ENCODE data around the gene STAB2.

The STAB2 gene

DNA sequence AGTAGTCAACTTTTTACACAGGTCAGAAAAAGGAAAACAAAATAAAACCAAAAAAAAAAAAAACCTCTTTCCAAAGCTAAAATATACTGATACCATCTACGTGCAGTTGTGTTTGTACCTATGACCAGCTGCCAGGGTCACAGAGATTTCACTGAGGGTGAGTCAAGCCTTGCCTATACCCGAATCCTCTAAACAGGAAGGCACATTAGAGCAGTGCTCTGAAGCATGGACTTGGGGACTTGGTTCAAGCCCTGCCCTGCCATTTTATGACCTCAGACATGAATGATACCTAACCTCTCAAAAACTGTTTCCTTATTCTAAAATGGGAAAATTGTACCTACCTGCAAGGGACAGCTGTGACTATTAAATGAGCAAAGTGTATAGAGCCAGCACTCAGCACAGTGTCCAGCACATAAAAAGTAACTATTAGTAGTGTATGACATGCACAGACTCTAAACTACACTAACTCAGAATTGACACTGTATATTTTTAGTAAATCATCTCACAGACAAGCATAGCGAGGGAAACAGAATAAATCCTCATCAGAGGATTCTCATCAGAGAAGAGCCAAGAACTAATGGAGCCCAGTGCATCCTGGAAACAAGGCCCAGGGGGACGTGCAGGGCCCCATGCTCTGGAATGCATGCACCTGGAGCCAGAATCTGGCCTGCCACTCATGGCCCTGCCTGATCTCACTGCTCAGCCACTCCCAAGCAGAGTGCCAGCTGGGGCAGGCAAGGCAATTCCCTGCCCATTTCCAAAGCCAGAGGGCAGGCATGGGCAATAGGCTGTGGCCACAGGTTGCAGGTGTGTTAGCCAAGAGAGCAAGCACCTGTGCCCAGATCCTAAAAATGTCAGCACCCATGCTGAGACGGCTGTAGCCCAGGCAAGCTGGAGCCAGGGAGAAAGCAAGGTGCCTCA, 196.9 kb downstream of the STAB2 start:
- no peak for DNase-seq (ENCODE audit: low read depth in 2 of 2)

DNA sequence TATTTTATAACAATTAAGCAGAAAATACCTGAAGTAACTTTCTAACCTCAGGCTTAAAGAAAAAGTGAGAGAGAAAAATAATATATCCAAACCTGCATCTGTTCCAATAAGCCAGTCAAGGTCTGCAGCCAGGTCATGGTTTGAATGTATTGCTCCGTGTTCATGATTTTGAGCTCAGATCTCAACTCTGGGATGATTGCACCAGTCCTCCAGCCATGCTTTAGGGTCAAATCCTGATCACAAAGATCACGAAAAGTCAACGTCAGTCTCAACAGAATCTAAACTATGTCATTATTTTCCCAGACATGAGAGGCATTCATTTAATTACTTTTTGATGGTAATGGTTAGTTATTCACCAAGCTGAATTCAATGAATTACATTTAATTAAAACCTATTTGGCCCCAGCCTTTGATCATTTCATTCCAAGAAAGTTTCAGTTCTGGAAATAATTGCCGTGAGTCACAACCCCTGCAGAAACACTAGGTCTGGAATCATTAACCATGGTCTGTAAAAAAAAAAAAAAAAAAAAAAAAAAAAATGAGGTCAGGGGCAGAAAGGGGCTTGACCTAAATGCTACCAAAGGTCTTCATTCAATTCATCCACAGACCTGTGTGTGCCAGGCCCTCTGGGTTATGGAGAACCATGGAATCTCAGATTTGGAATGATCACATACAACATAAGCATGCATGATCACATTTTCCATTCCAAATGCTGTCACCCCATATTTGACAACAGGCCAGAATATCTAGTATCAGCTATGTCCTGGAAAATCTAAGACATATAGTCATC, 198.4 kb downstream of the STAB2 start:
- no peak for DNase-seq (ENCODE audit: low read depth in 2 of 2)

DNA sequence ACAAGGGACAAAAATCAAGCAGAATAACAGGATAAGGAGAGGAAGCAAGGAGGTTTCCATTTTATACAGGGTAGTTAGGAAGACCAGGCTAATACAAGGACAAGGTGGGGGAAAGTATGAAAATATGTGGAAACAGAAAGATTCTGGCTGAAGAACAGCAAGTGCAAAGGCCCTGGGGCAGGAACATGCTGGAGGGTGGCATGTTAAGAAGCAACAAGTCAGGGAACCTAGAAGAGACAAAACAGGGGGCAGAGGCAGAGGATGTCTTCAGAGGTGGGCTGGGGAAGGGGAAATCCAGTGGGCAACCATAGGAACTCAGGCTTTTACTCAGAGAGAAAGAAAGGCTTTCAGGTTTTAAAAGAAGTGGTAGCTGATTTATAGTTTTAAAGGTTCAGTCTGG, 199.1 kb downstream of the STAB2 start:
- no peak for DNase-seq (ENCODE audit: low read depth in 2 of 2)

DNA sequence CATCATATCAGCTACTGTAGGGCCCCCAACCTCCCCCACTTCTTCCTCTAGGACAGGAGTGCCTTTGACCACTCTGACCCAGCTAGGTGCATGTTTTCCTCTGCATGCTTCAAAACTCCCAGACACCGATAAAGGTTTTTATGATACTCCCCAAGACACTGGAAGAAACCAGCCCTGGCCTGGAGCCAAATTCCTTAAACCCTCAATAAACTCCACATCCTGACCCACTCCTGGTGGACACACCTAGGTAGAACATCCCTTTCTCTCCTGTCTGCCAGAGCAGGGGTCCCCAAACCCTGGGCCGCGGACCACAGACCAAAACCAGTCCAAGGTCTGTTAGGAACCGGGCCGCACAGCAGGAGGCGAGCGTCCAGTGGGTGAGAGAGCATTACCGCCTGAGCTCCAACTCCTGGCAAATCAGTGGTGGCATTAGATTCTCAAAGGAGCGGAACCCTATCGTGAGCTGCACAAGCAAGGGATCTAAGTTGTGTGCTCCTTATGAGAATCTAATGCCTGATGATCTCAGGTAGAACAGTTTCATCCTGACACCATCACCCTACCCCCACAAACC, 204.4 kb downstream of the STAB2 start:
- no peak for DNase-seq (ENCODE audit: low read depth in 2 of 2)

DNA sequence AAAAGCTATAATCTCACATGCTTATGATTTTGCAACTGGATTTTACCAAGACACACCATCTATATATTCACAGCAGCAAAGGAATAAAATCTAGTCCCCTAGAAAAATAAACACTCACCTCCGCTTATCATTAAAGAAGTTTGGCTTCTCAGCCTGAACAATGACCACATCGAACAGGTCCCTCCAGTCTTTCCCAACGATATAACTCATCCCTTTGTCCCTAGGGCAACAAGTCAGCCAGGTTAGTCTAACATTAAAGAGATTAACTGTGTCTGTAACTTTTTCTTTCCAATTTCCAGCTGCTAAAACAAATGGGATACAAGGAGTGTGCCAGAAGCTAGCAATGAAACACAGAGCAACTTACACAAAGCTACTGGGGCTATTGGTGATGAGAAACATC, 206.0 kb downstream of the STAB2 start:
- no peak for DNase-seq (ENCODE audit: low read depth in 2 of 2)

DNA sequence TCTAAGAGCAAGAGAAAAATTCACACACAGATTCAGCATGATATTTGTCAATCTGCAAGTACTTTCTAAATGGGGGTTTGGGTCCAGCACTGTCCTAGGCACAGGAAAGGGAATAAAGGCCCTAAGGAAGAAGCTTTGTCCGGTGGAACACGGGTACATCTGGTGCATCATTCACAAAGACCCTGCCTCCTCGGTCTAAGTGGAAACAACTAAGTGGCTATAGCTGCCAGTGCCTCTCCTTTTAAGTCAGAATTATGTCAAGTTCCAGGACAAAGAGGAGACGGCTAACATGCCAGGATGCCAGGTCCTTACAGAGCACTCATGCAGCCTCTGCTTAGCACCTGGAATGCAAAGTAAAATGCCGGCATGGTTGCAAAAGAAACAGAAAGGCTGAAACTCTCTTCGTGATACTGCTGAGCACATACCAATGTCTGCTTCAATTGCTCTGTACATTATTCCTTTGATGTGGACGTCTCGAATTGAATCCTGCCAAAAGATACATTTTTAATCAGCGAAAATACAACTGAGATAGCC, 206.5 kb downstream of the STAB2 start:
- DNase-seq (ENCODE audit: low read depth in 2 of 2), result no peak

DNA sequence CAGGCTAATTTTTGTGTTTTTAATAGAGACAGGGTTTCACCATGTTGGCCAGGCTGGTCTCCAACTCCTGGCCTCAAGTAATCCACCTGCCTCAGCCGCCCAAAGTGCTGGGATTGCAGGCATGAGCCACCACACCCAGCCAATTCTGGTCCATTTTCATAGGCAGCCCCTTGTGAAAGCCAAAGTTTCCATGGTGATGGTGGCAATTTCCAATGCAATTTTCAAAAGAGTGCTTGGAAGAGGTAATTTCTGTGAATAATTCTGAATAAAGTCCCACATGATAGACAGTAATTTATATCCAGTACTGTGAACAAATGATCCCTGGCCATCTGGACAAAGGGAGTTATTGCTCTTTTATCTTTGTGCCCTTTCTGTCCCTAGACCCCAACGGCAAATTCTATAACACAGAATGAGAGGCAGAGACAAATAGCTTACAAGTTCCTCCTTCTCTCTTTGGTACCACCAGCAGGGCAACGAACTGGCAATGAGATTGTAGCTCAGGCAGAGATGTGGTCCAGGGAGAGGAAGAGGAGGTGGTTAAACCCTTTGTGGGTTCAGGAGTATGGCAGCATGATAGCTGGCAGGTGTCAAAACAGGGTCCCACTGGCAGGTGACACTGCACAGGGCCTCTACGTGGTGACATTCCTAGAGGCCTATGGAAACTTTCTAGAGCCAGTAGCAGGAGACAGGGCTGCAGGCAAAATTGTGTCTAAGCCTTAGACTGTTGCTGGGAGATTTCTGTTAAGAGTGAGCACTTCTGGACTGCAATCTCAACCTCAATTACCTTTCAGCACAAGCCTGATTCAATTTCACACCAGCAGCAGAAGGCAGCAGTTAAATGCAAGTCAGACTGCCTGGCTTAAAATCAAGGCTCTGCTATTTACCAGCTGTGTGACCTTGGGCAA, 207.5 kb downstream of the STAB2 start:
- DNase-seq (ENCODE audit: low read depth in 2 of 2), result no peak

DNA sequence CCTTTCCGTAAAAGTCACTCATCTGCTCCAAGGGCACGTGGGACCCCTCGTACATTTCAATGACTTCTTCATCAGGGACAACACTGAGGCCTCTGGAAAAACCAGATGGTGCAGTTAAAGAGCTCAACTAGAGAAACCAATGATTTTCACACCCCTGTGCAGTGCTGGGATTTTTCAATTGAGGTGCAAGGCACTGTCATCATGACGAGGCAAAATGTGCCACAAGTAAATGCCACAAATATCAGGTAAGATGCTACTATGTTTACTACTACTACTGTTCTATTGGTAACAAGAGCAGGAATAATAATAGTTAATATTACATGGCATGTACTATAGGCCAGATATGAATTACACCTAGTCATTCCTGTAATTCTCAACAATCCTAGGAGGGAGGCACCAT, 211.5 kb downstream of the STAB2 start:
- no peak for DNase-seq (ENCODE audit: low read depth in 2 of 2)

DNA sequence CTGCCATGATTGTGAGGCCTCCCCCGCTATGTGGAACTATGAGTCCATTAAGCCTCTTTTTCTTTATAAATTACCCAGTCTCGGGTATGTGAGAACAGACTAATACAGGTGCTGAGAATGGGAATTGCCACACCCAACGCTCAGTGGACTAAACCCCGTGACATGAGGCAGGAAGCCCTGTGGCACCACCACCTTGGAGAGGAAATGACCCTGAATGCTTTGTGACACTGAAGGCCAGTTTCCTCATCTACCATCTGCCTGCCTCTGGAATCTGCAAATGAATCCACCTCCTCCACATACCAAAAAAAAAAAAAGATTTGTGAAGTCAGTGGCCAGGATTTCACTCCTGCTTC, 212.4 kb downstream of the STAB2 start:
- no peak for DNase-seq (ENCODE audit: low read depth in 2 of 2)

DNA sequence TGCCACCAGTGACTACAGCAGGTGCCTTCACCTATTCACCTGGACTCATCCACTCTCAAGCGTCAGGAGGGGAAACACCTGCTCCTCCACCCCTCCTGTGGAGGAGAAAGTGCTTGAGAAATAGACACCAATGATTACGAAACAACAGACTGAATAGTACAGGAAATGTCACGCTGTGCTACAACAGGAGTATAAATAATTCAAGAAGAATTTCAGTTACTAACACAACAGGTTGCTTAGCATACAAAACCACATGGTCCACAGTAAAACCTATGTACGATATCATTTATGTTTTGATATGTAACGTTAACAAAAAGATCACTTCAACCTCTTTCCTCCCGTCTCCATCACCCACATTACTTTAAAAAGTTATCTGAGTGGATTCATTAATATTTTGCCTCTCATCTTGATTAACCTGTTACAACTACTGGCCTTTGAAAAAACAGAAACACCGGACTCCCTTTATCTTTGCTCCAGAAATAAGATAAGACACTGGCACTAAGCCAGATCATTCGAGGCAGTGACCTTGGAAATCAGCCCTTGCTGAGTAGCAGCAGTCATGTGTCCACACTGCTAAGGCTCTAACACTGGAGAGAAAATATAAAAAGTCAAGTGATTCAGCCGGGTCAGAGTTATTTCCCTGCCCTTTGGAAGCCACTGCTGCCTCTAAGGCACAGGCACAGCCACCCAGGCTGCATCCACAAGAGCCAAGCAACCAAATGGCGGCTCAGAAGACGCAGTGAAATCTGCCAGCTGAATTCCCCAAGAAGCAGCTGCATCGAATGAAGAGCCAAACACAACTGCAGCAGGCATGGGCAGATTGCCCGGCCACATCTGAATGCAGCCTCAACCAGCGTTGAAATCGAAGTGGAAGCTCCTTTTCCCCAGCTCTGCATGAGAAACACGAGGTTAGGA, 213.0 kb downstream of the STAB2 start:
- DNase-seq (ENCODE audit: low read depth in 2 of 2), result no peak

DNA sequence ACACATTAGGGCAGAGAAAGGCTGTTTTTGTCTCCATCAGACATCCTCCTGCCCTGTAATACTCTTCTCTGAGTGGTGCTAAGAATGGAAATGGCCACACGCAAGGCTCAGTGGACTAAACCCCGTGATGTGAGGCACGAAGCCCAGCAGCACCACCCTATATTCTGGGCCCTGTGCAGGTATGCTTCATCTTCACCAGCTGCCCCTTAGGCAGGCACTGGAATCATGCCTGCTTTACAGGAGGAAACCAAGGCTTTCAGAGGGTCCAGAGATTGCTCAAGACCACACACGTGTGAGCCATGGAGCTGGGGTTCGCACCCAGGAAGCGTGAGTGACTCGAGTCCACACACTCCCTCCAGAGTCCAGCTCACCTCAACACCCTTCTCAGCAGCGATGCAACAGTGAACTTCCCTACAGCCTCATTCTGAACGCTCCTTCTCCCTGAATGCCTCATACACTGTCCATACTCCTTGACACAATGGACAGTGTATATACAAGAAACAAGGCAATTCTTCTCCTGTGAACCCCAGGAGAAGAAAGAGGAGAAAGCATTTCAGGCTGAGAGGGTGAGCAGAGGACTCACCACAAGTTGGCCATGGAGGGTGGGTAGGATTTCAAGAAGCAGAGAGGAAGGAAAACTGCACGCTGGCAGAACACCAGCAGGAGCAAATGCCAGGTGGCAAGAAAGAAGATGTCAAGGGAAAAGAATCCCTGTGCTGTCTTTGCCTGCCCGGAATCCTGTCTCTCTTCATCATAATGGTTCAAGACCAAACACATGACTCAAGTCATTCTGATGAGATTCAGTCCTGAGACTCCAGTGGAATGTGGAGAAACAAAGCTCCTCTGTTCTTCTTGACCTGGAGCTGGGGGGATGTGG, 214.9 kb downstream of the STAB2 start:
- no peak for DNase-seq (ENCODE audit: low read depth in 2 of 2)

DNA sequence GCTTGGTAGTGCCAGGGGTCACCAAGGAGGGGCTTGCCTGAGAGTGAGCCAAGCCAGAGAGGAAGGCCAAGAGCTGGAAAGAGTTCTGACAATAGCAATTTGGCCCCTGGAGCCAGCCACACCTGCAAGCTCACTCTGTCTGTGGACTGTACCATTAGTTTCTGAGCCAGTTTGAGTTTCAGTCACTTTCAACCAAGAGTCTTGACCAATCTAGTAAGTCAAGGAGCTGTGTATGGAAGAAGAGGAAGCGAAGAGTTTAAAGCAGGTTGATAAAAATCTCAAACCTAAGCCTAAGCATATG, 215.5 kb downstream of the STAB2 start:
- DNase-seq (ENCODE audit: low read depth in 2 of 2), result no peak

DNA sequence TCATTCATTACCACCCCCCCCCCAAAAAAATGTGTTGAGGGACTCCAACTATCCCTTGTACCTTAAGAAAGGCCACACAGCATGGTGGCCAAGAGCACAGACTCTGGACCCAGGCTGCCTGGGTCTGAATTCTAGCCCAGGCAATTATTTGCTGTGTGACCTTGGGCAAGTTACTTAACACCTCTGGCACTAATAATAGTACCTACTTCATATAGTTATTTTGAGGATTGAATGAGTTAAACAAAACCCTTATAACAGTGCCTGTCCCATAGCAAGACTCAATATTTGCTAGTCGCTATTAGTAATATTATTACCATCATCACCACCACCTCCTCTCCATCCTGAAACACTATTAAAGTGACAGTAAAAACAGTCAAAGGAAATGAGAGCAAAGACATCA, 216.8 kb downstream of the STAB2 start:
- DNase-seq (ENCODE audit: low read depth in 2 of 2), result no peak

DNA sequence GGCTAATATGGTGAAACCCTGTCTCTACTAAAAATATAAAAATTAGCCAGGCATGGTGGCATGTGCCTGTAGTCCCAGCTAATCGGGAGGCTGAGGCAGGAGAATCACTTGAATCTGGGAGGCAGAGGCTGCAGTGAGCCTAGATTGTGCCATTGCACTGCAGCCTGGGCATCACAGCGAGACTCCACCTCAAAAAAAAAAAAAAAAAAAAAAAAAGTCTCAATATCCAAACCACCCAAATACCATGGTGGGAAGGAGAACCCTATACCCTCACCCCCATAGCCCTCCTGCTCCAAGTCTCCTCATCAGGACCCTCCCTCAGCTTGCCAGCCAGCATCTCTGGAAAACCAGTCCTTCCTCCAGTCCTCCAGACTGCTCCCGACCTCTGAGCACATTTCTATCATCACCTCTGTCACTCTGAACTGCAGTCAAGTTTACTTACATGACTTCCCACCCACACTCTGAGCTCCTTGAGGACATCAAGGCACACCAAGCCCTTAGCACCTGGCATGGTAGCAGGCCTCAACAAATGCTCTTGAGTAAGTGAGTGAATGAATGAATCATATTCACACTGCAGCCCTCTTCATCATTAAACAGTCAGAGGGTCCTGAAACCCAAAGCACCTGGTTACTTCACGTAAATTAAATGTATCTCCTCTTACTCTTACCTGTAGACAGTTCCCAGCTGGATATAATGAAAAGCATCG, 218.7 kb downstream of the STAB2 start:
- DNase-seq (ENCODE audit: low read depth in 2 of 2), result no peak

DNA sequence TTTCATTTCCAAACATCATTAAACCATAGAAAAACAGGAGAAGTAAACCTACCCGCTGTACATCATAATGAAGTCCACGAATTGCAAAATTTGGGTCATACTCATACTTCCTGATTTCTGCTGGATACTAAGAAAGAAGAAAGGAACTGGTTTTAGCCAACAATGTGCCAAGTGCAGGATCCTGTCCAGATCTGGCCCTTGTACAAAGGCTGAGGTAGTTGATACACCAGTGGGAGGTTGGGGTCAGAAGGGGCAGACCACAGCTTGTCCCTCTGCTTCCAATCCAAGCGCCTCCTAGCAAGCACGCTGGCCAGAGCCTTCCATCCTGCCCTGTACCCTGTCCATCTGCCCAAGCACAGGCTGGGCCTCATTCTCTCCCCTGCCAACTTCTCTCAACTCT, 219.7 kb downstream of the STAB2 start:
- DNase-seq (ENCODE audit: low read depth in 2 of 2), result no peak

DNA sequence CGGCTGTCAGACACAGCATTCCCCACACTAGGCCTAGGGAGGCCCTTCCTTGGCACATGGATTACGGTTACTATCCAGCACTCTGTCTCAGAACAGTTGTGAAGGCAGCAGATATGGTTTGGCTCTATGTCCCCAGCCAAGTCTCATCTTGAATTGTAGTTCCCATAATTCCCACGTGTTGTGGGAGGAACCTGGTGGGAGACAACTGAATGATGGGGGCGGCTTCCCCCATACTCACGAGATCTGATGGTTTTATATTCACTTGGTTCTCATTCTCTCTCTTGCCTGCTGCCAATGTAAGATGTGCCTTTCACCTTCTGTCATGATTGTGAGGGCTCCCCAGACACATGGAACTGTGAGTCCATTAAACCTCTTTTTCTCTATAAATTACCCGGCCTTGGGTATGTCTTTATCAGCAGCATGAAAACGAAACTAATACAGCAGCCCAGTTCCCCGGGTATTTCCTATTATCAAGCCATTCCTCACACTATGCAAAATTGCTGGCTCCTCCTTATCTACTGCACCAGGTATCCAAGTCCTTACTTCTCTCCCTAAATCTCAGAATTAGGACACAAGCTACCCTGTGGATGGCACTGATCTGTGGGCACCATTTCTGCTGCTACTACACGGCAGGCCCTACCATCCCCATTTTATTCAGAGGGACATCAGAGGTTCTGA, 220.6 kb downstream of the STAB2 start:
- no peak for DNase-seq (ENCODE audit: low read depth in 2 of 2)

DNA sequence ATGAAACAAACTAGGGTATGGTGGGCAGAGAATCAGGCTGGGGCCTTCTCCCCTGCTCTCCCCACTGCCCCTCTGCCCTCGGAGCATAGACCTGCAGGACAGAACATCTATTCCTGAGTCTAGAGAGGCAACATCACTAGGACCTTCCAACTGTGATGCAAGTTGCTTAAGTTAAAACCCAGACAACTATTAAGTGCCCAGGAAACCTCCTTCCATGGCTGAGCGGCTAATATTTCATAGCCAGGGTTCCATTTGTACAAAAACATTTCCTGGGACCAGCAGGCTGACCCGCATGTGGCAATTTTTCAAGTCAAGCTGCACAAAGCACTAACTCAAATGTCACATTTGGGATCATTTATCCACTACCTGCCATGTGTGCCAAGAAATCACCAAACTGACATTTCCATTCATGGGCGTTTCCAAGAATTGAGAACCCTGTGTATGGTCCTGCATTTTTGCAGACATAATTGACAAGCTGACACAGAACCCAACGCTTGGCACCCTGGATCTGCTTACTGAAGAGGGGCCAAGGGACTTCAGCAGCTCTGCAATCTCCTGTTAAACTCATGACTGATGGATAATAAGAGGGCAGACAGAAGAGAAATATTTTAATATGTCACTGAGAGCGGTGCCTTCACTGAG, 221.3 kb downstream of the STAB2 start:
- no peak for DNase-seq (ENCODE audit: low read depth in 2 of 2)

DNA sequence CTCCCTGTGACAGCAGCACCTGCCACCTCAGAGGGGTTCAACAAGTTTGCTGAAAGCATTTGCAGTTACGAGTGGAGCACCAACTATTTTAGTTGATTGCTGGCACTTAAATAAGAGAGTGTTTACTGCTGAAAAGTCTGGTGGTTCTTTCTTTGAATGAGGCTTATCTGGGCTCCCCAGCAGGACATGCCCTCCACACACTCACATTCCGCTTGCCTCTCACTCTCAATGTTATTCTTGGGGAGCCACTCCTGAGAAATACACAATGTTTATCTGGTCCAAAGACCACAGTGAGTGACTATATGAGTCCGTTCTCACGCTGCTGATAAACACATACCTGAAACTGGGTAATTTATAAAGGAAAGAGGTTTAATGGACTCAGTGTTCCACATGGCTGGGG, 222.1 kb downstream of the STAB2 start:
- no peak for DNase-seq (ENCODE audit: low read depth in 2 of 2)
